K562 (cell line): ENCODE measurements around the gene SMIM3. TPM values are rescaled to one million over a fixed set of nuclear protein-coding genes. Genes with fewer than 3 reads are reported as not detected.

Source experiments
- ATAC-seq: fragments of 200-7000 bp; cut with Tn5 transposase; 3 replicates; pipeline ENCODE4 v1.9.1; 2020; ENCODE audit warnings: moderate library complexity
- BruUV-seq: library from RNA; stranded (reverse); fragments of 400-500 nt; replicated peaks from 2 replicates; lab custom pipeline; 2021; lab: Mats Ljungman, UMichigan
- CTCF ChIA-PET: fragments of 300-600 bp; formaldehyde crosslinking; extraction: SDS; loops from one replicate; lab custom pipeline; 2021; ENCODE audit warnings: low intra/inter-chr PET ratio; lab: Yijun Ruan, JAX
- POLR2A ChIA-PET: fragments of 300-600, 350-650 bp; sonication (Branson Sonifier 250); formaldehyde crosslinking; extraction: SDS; loops from one replicate; lab custom pipeline; 2021; ENCODE audit warnings: antibody characterized with exemption, inconsistent platforms; lab: Yijun Ruan, JAX
- DNase-seq, 4 experiments: peaks; one replicate each; pipeline versions ENCODE4 v3.0.0 to v3.0.0-alpha.2; 2011 to 2018; ENCODE audit warnings: low spot score in 3 of 4, mixed read lengths in 3 of 4; ENCODE audit errors: extremely low read depth in 1 of 4
- FAIRE-seq: peaks from 2 replicates; lab custom pipeline; 2011; peaks lifted over from hg19 to GRCh38; lab: Jason Lieb, UNC
- H2AFZ ChIP-seq: 2 replicates; pipeline ENCODE4 v1.6.0; 2011; ENCODE audit warnings: low read depth, low read length, control low read depth, inconsistent platforms
- H3K27ac ChIP-seq: fragments of 200-600 bp; 3 replicates; pipeline ENCODE4 v1.8.0; 2011; ENCODE audit warnings: low read depth, mild to moderate bottlenecking, control low read depth, inconsistent platforms, low read length, moderate library complexity, mixed read lengths; ENCODE audit errors: extremely low read depth
- H3K27me3 ChIP-seq, 2 experiments: fragments of 300-600 bp in 1 of 2; 2 replicates in 1 of 2; 3 replicates in 1 of 2; pipeline versions ENCODE4 v1.6.0 to v1.8.0; 2011; ENCODE audit warnings: inconsistent platforms in 2 of 2, low read length in 2 of 2, mild to moderate bottlenecking in 1 of 2, mixed read lengths in 1 of 2, moderate library complexity in 1 of 2; ENCODE audit not compliant: control insufficient read depth in 2 of 2, insufficient read depth in 2 of 2
- H3K36me3 ChIP-seq: fragments of 300-600 bp; 3 replicates; pipeline ENCODE4 v1.8.0; 2011; ENCODE audit warnings: mild to moderate bottlenecking, low read length, inconsistent platforms; ENCODE audit not compliant: control insufficient read depth, insufficient read depth
- H3K4me1 ChIP-seq, 2 experiments: fragments of 200-600 bp in 1 of 2; replicated peaks in 1 of 2; 2 replicates in 1 of 2; 3 replicates in 1 of 2; pipeline versions ENCODE4 v1.5.1 to v1.8.0; 2011; ENCODE audit warnings: inconsistent platforms in 2 of 2, low read length in 2 of 2, mild to moderate bottlenecking in 1 of 2, mixed read lengths in 1 of 2, moderate library complexity in 1 of 2; ENCODE audit not compliant: control insufficient read depth in 2 of 2, insufficient read depth in 2 of 2
- H3K4me2 ChIP-seq: 2 replicates; pipeline ENCODE4 v1.6.1; 2011; ENCODE audit warnings: low read length, control low read depth, inconsistent platforms, mixed read lengths; ENCODE audit not compliant: insufficient read depth
- H3K4me3 ChIP-seq: fragments of 200-600 bp; sonication (generic), shearing (Covaris generic); 2 replicates; pipeline ENCODE4 v1.5.1; 2016; ENCODE audit warnings: control low read depth, inconsistent platforms
- H3K79me2 ChIP-seq: fragments of 200-600 bp; 3 replicates; pipeline ENCODE4 v1.8.0; 2011; ENCODE audit warnings: low read length, inconsistent platforms; ENCODE audit not compliant: control insufficient read depth, insufficient read depth
- H3K9ac ChIP-seq, 2 experiments: 2 replicates each; pipeline versions ENCODE4 v1.6.0 to v1.6.1; 2011; ENCODE audit warnings: low read depth in 2 of 2, low read length in 2 of 2, control low read depth in 1 of 2, inconsistent platforms in 1 of 2, mild to moderate bottlenecking in 1 of 2, mixed read lengths in 1 of 2; ENCODE audit not compliant: insufficient read depth in 1 of 2
- H3K9me1 ChIP-seq: one replicate; pipeline ENCODE4 v1.6.0; 2011; ENCODE audit warnings: inconsistent platforms, mild to moderate bottlenecking, low read length, moderate library complexity; ENCODE audit not compliant: control insufficient read depth, insufficient read depth
- H3K9me3 ChIP-seq: replicated peaks from 2 replicates; pipeline ENCODE4 v1.5.1; 2011; ENCODE audit warnings: low read depth, low read length, inconsistent platforms; ENCODE audit not compliant: control insufficient read depth, insufficient read depth
- H4K20me1 ChIP-seq: replicated peaks from 2 replicates; pipeline ENCODE4 v1.6.1; 2011; ENCODE audit warnings: low read length, inconsistent platforms, mixed read lengths; ENCODE audit not compliant: control insufficient read depth, insufficient read depth
- GATA2 ChIP-seq: sonication (generic); formaldehyde crosslinking; IDR thresholded peaks from 2 replicates; pipeline ENCODE4 v1.4.0; 2020; ENCODE audit warnings: mild to moderate bottlenecking, missing genetic modification reagents
- RBM25 ChIP-seq: fragments of 200-400 bp; formaldehyde crosslinking; IDR thresholded peaks from 2 replicates; pipeline ENCODE4 v1.6.1; 2018; ENCODE audit warnings: low read length, low read depth, moderate library complexity; ENCODE audit not compliant: severe bottlenecking
- SAFB2 ChIP-seq: fragments of 200-400 bp; formaldehyde crosslinking; IDR thresholded peaks from 2 replicates; pipeline ENCODE4 v1.6.1; 2018; ENCODE audit warnings: borderline replicate concordance, low read length, low read depth, moderate library complexity; ENCODE audit not compliant: severe bottlenecking
- STAG1 ChIP-seq: sonication (generic); formaldehyde crosslinking; IDR thresholded peaks from 2 replicates; pipeline ENCODE4 v1.5.0; 2020; ENCODE audit warnings: missing genetic modification reagents, borderline replicate concordance
- WGBS: fragments of 100-300 bp; shearing (Covaris generic); methylation state at CpG from one replicate; pipeline ENCODE4 v1.1.6; 2016; ENCODE audit warnings: low coverage, mixed read lengths; ENCODE audit not compliant: insufficient coverage; ENCODE audit errors: missing lambda C conversion rate; 5-methylcytosine and 5-hydroxymethylcytosine counted together
- in situ Hi-C: fragments of 300-500 bp; cut with MboI; formaldehyde crosslinking; loops from 4 replicates; pipeline ENCODE4 v1.15.0; 2018; ENCODE audit warnings: inconsistent platforms, mixed read lengths
- intact Hi-C: fragments of 100-400 bp; cut with micrococcal nuclease; formaldehyde crosslinking; loops from 2 replicates; pipeline ENCODE4 v1.14.2; 2022
- polyA plus RNA-seq, 8 experiments: library from polyadenylated mRNA; depleted of rRNA in 4 of 8; stranded (reverse) in 5 of 8; unstranded in 3 of 8; fragments of >200 nt; fragmentation: Nextera tagmentation in 2 of 8; fragmentation: Illumina TruSeq in 1 of 8; extraction: Ambion mirVana in 2 of 8; extraction: Trizol in 1 of 8; gene quantifications; 2 replicates each; pipeline versions ENCODE4 v1.2.1 to v1.2.3, GENCODE V29; 2011 to 2014; ENCODE audit warnings: inconsistent platforms in 1 of 8, missing spikeins in 1 of 8
- total RNA-seq, 7 experiments: library from RNA; depleted of rRNA in 6 of 7; stranded (reverse); fragments of >200 nt in 6 of 7; fragmentation: Illumina TruSeq in 2 of 7; extraction: Trizol in 2 of 7; gene quantifications; 2 replicates each; pipeline versions ENCODE4 v1.2.1 to v1.2.3, GENCODE V29; 2011 to 2021; ENCODE audit warnings: low replicate concordance in 1 of 7
- TF ChIP-seq, protein P1 (sequence below): fragments of 250-450 bp; sonication (Bioruptor Pico); IDR thresholded peaks from 2 replicates; pipeline ENCODE4 v1.8.0; 2022; ENCODE audit warnings: inconsistent platforms, mild to moderate bottlenecking, moderate library complexity, borderline replicate concordance

The SMIM3 gene
- total and polyA plus RNA-seq, 9 of the 15 experiments (the other 6 are each of a cell fraction or from before 2014, with no cell fraction given): 4.1 to 27.7 (median 13.6) TPM

DNA sequence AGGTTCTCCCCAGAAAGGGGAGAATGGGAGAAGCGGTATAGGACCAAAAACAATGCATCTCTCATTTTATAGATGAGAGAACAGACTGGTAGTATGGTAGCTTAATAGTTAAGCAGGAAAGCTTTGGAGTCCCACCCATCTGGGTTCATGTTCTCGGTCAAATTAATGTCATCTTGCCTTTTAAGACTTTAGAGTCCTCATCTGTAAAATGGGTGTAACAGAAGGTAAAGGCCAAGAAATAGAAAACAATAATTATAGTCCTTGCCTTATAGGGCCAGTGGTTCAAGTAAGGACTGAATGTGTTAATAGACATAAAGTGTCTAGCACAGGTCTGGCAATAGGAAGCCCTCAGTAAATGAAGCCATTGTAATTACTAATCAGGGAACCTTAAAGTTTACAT, 16.4 kb downstream of the SMIM3 start:
- in situ Hi-C loops (no loop called here), intact Hi-C loops (no loop called here)
- DNase-seq (no peak), FAIRE-seq (no peak), ATAC-seq (no peak)
- Histone ChIP-seq H3K9me3 (no peaks in the 10 kb centered on the region), H3K27ac (no peak overlapping the region), H4K20me1 (no peaks in the 10 kb centered on the region), H3K4me3 (no peak overlapping the region), H3K4me1 (peaks cover 0 to 3% of the 10 kb centered on the region in 2 experiments; a peak in 2 of 5 replicates), H3K36me3 (no peaks in the 10 kb centered on the region; the same call in 2 of the 3 replicates), H3K79me2 (no peaks in the 10 kb centered on the region), H3K9me1 (no peaks in the 10 kb centered on the region), H3K4me2 (no peak overlapping the region), H2AFZ (no peak overlapping the region), H3K9ac (no peak overlapping the region), H3K27me3 (no peaks in the 10 kb centered on the region)
- TF ChIP-seq STAG1 (CRISPR knock-in tag) (no peak), GATA2 (CRISPR knock-in tag) (no peak), RBM25 (peak; percentile 59), SAFB2 (no peak)
- TF ChIP-seq, protein P1, sequence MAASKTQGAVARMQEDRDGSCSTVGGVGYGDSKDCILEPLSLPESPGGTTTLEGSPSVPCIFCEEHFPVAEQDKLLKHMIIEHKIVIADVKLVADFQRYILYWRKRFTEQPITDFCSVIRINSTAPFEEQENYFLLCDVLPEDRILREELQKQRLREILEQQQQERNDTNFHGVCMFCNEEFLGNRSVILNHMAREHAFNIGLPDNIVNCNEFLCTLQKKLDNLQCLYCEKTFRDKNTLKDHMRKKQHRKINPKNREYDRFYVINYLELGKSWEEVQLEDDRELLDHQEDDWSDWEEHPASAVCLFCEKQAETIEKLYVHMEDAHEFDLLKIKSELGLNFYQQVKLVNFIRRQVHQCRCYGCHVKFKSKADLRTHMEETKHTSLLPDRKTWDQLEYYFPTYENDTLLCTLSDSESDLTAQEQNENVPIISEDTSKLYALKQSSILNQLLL (CRISPR knock-in tag): no peak
- BruUV-seq: no TSS peak
- POLR2A ChIA-PET: interaction anchor here (1.3 kb wide), 1 partner anchor 8 kb away, joined by 3 read pairs; no protein-coding TSS in a partner anchor
- CTCF ChIA-PET: no interaction called here
- 44% methylated on average over 2 of the region's 2 CpGs for WGBS
